Measurements from ENCODE around the gene KRTAP16-1.
"Not testable (repeated sequence)": the region's sequence is repeated elsewhere in the genome, so short reads cannot be mapped to it uniquely, and the experiment has no call there.

Gene KRTAP16-1

GRCh38 chr17:41308918-41309359, at the start of gene KRTAP16-1:
Gene KRTAP16-1 (minus strand): TSS chr17:41309309. CDS start chr17:41309253, 56 bp downstream.
- no peak within 1 kb of the TSS for H3K4me3 ChIP-seq (ENCODE audit: low read depth, low read length)
- no peak for TF ChIP-seq CTCF (IDR thresholded peaks at IDR 0.05; ENCODE audit: insufficient read depth, low read depth, low read length, missing control alignments)
- no peak for DNase-seq (ENCODE audit: low read depth)

- TF ChIP-seq CTCF (IDR thresholded peaks at IDR 0.05; ENCODE audit: insufficient read depth, low read depth, low read length, missing control alignments) = no peak
- no peak for DNase-seq (ENCODE audit: low read depth)
- no peak overlapping the region for H3K4me3 ChIP-seq (ENCODE audit: low read depth, low read length)
Observed at GRCh38 chr17:41354536-41354935, 45.4 kb upstream of the KRTAP16-1 start.

DNA sequence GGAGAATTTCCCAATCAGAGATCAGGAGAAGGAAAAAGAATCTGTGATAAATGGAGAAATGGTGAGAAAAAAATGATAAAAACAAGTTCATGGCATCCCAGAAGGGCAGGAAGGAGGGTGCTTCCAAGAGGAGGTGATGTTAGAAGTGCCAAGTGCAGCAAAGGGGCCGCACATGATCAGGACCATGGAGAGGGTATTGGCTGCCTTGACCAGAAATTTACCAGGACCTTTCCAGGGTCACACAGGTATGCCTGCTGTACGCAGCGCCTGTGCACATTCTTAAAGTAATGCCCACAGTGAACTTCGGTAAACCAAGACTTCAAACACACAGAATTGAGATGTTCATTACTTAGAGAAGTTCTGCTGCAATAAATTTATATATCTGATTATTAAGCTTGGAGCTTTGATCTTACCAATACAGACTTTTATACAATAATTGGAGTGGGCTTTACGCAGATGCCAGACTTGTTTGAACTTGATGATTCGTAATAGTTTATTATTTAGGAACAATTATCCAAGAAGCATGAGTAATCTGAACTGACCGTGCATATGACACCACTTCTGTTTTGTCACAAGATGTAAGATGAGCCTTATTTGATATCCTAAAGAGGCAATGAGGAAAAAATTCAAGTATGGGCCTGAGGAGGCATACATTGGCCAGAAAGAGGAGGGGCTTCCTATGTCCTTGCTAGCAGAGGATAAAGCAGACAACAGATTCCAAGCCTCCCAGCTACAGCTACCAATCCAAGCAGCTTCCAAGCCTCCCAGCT, 43.7 kb upstream of the KRTAP16-1 start:
- no peak for DNase-seq (ENCODE audit: low read depth)
- no peak for TF ChIP-seq CTCF (IDR thresholded peaks at IDR 0.05; ENCODE audit: insufficient read depth, low read depth, low read length, missing control alignments)
- H3K4me3 ChIP-seq (ENCODE audit: low read depth, low read length) = no peak overlapping the region

GRCh38 chr17:41351177-41351576, 42.1 kb upstream of the KRTAP16-1 start:
- no peak for TF ChIP-seq CTCF (IDR thresholded peaks at IDR 0.05; ENCODE audit: insufficient read depth, low read depth, low read length, missing control alignments)
- DNase-seq (ENCODE audit: low read depth) = no peak
- H3K4me3 ChIP-seq (ENCODE audit: low read depth, low read length) = no peak overlapping the region

- not testable (repeated sequence) for DNase-seq (ENCODE audit: low read depth)
Observed at GRCh38 chr17:41350381-41350878, 41.3 kb upstream of the KRTAP16-1 start, which contains the start of gene KRT33A. Gene KRT33A (minus strand): TSS chr17:41350828. CDS start chr17:41350767, 61 bp downstream.

DNA sequence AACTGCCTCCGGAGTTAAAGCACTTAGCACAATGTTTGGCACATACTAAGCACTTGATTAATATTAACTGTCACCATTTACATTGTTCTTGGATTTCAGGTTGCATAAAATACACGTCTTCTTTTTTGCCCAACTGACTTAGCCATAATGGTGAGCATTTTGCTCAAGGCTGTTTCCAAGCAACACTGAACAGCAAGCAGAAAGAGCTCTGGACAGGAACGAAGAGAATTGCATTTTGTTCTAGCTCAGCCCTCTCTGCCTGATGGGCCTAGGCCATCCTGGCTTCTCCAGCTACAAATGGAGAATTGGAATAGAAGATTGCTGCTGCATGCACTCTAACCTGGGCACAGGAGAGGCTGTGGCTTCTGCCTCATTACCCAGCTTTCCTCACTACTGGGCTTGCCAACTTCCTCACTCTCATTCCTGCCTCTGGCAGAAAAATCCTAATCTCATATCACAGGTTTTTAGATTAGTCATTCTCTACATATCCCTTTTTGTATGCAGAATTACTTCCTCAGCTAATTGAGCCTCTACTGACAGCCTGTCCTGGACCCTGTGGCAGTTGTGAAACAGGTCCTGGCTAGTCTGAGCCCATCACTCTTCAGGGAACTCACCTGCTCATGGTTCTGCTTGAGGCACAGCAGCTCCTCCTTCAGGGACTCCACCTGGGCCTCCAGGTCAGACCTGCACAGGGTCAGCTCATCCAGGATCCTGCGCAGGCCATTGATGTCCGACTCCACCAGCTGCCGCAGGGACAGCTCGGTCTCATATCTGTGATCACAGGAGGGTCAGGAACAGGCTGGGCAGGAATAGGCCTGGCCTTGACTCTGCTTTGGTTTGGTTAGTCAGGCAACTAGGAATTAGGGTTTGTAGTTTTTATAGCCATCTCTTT, 39.0 kb upstream of the KRTAP16-1 start:
- no peak for DNase-seq (ENCODE audit: low read depth)
- H3K4me3 ChIP-seq (ENCODE audit: low read depth, low read length) = no peak overlapping the region
- no peak for TF ChIP-seq CTCF (IDR thresholded peaks at IDR 0.05; ENCODE audit: insufficient read depth, low read depth, low read length, missing control alignments)

More at GRCh38 chr17:41350381-41350878, 41.3 kb upstream of the KRTAP16-1 start, which contains the start of gene KRT33A:
- not testable (repeated sequence) for H3K4me3 ChIP-seq (ENCODE audit: low read depth, low read length)

DNA sequence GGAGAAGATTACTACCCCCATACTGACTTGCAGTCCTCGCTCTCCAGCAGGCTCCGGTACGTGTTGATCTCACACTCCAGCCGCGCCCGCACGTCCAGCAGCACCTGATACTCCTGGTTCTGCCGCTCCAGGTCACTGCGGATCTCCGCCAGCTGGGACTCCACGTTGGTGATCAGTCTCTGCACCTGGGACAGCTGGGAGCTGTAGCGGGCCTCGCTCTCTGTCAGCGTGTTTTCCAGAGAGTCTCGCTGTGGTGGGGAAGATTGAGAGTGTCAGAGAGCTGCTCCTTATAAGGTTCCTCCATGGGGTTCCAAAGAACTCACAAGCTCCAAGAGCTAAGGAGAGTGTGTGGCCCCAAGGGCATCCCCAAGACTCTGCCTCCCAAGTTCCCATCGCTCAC, 37.3 kb upstream of the KRTAP16-1 start:
- not testable (repeated sequence) for H3K4me3 ChIP-seq (ENCODE audit: low read depth, low read length); DNase-seq (ENCODE audit: low read depth)
